Gastroesophageal sphincter (tissue), 3 donors: Measurements from ENCODE around the gene SMIM13.

ENCODE experiments used
- POLR2A ChIP-seq, 2 donors: fragments of 450-650 bp; IDR thresholded peaks; one replicate each; pipeline ENCODE4 v1.6.1; 2017; ENCODE audit warnings: antibody characterized with exemption in 2 of 2, mild to moderate bottlenecking in 2 of 2, moderate library complexity in 1 of 2
- POLR2AphosphoS5 ChIP-seq: sonication (generic); formaldehyde crosslinking; IDR thresholded peaks from one replicate; pipeline ENCODE4 v1.6.1; 2017; ENCODE audit warnings: antibody characterized with exemption
- TF ChIP-seq, protein P1 (sequence below), 4 experiments: fragments of 200-600 bp in 2 of 4; fragments of 450-650 bp in 2 of 4; sonication (generic) in 1 of 4; IDR thresholded peaks; one replicate each; pipeline ENCODE4 v1.5.1; 2017 to 2019; ENCODE audit warnings: antibody characterized with exemption in 4 of 4, mild to moderate bottlenecking in 2 of 4, moderate library complexity in 2 of 4

DNA sequence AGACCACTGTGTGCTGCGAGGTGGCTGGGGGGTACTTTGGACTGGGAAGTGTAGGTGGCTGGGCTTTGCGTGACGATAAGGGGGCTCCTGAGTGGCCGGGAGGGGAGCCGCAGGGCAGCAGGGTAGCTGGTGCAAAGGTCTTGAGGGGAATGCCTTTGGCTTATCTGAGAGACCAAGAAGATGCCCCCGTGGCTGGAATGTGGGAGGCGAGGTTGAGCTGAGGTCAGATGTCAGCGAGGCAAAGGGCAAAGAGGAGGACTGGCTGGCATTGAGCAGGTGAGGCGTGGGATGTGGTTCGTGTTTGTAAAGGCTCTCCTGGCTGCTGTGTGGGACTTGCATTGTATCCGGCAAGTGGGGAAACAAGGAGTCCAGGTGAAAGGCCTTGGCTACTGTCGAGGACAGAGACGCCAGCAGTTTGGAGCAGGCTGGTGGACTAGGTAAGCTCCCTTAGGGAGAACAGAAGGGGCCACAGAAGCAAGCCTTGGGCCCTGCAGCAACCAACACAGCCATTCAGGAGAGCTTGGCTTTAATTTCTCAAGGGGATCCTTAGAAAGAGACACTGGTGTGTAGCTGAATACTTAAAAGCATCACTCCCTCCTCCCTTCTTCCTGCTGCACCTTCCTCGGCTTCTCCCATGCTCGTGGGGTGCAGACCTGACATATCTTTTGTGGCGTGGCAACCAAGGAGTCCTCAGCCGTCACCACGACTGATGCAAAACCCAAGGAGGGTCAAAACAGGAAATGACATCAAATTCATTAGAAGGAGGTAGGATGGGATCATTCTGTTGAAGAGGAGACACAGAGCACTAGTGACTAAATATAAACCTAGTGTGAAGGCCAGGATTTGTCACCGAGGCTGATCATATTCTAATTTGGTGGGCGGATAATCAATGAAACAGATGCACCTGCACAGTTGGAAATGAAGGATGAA, 71.3 kb downstream of the SMIM13 start:
- no peak for TF ChIP-seq POLR2AphosphoS5
- TF ChIP-seq, protein P1, sequence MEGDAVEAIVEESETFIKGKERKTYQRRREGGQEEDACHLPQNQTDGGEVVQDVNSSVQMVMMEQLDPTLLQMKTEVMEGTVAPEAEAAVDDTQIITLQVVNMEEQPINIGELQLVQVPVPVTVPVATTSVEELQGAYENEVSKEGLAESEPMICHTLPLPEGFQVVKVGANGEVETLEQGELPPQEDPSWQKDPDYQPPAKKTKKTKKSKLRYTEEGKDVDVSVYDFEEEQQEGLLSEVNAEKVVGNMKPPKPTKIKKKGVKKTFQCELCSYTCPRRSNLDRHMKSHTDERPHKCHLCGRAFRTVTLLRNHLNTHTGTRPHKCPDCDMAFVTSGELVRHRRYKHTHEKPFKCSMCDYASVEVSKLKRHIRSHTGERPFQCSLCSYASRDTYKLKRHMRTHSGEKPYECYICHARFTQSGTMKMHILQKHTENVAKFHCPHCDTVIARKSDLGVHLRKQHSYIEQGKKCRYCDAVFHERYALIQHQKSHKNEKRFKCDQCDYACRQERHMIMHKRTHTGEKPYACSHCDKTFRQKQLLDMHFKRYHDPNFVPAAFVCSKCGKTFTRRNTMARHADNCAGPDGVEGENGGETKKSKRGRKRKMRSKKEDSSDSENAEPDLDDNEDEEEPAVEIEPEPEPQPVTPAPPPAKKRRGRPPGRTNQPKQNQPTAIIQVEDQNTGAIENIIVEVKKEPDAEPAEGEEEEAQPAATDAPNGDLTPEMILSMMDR (IDR thresholded peaks at IDR 0.05), result no peak
- TF ChIP-seq POLR2A (IDR thresholded peaks at IDR 0.05), result no peak
